ENCODE data around the gene ZNF592.

ZNF592 gene

GRCh38 chr15:84775867-84776449 lies 27.6 kb downstream of the ZNF592 start:
- DNase-seq (ENCODE audit: low read depth), result no peak

- DNase-seq (ENCODE audit: low read depth), result no peak
Observed at GRCh38 chr15:84778194-84778593, 29.8 kb downstream of the ZNF592 start.

- DNase-seq (ENCODE audit: low read depth), result no peak
Observed at GRCh38 chr15:84780492-84780891, 32.1 kb downstream of the ZNF592 start.

- DNase-seq (ENCODE audit: low read depth), result no peak
Observed at GRCh38 chr15:84781495-84781894, 33.1 kb downstream of the ZNF592 start.

GRCh38 chr15:84782346-84782745 lies 34.0 kb downstream of the ZNF592 start:
- no peak for DNase-seq (ENCODE audit: low read depth)

GRCh38 chr15:84783493-84784251 lies 35.3 kb downstream of the ZNF592 start:
- no peak for DNase-seq (ENCODE audit: low read depth)

- DNase-seq (ENCODE audit: low read depth), result no peak
Observed at GRCh38 chr15:84784262-84784661, 35.9 kb downstream of the ZNF592 start.

- DNase-seq (ENCODE audit: low read depth), result no peak
Observed at GRCh38 chr15:84785053-84785452, 36.7 kb downstream of the ZNF592 start.

GRCh38 chr15:84788500-84788899 lies 40.1 kb downstream of the ZNF592 start:
- DNase-seq (ENCODE audit: low read depth), result no peak

- no peak for DNase-seq (ENCODE audit: low read depth)
Observed at GRCh38 chr15:84789762-84790161, 41.4 kb downstream of the ZNF592 start.

- DNase-seq (ENCODE audit: low read depth), result no peak
Observed at GRCh38 chr15:84790676-84791075, 42.3 kb downstream of the ZNF592 start.

GRCh38 chr15:84791763-84792162 lies 43.4 kb downstream of the ZNF592 start:
- DNase-seq (ENCODE audit: low read depth), result no peak

- no peak for DNase-seq (ENCODE audit: low read depth)
Observed at GRCh38 chr15:84793431-84794161, 45.2 kb downstream of the ZNF592 start.

GRCh38 chr15:84794162-84794547 lies 45.8 kb downstream of the ZNF592 start:
- DNase-seq (ENCODE audit: low read depth), result no peak

GRCh38 chr15:84795186-84795585 lies 46.8 kb downstream of the ZNF592 start:
- no peak for DNase-seq (ENCODE audit: low read depth)

- peak; percentile 43 for DNase-seq (ENCODE audit: low read depth)
Observed at GRCh38 chr15:84797212-84797611, 48.8 kb downstream of the ZNF592 start.

GRCh38 chr15:84797801-84798200 lies 49.4 kb downstream of the ZNF592 start:
- DNase-seq (ENCODE audit: low read depth), result no peak

- no peak for DNase-seq (ENCODE audit: low read depth)
Observed at GRCh38 chr15:84798436-84798946, 50.1 kb downstream of the ZNF592 start.

- DNase-seq (ENCODE audit: low read depth), result no peak
Observed at GRCh38 chr15:84799511-84800187, 51.3 kb downstream of the ZNF592 start.

GRCh38 chr15:84800365-84800806 lies 52.0 kb downstream of the ZNF592 start:
- no peak for DNase-seq (ENCODE audit: low read depth)

- DNase-seq (ENCODE audit: low read depth), result no peak
Observed at GRCh38 chr15:84804005-84804900, 55.9 kb downstream of the ZNF592 start.
